ENCODE measurements around the gene AFM. TPM values are rescaled to one million over a fixed set of nuclear protein-coding genes. Genes with fewer than 3 reads are reported as not detected.
"Not testable (repeated sequence)": the region's sequence is repeated elsewhere in the genome, so short reads cannot be mapped to it uniquely, and the experiment has no call there.

Gene AFM
- total RNA-seq, 2 donors from 2014 or later = not detected

DNA sequence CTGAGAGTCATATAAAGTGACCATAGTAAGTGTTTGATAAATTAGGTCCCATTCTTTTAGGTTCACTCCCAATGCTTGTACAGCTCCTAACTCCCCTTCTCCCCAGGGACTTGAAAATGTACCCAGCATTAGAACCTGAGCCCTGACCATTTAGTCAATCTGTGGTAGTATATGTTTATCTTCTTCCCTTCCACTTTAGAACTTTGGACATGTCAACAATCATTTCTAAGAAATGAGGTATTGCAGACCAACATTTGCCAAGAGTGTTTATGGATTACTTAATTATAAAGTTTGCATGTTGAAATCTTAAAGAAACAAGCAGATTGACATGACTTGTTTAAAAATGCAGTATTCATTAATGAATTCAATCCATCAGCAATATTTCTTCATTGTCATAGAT lies 26.0 kb downstream of the AFM start:
- no peaks in the 10 kb centered on the region for H3K27me3 Mint-ChIP-seq
- no peaks in the 10 kb centered on the region for H3K36me3 Mint-ChIP-seq (ENCODE audit: low read depth)
- no peak overlapping the region for H3K27ac Mint-ChIP-seq
- H3K9me3 Mint-ChIP-seq = no peaks in the 10 kb centered on the region
- no peak for ATAC-seq (replicated peaks)
- H3K4me3 Mint-ChIP-seq = no peak overlapping the region
- no peaks in the 10 kb centered on the region for H3K4me1 Mint-ChIP-seq

- no peaks in the 10 kb centered on the region for H3K9me3 Mint-ChIP-seq
- H3K36me3 Mint-ChIP-seq (ENCODE audit: low read depth) = no peaks in the 10 kb centered on the region
- no peak overlapping the region for H3K27ac Mint-ChIP-seq
- H3K27me3 Mint-ChIP-seq = peaks cover 3% of the 10 kb centered on the region
- no peak for ATAC-seq (replicated peaks)
- no peak overlapping the region for H3K4me3 Mint-ChIP-seq
- H3K4me1 Mint-ChIP-seq = no peaks in the 10 kb centered on the region
Measured at GRCh38 chr4:73508651-73509050, 27.1 kb downstream of the AFM start.

- no peaks in the 10 kb centered on the region for H3K36me3 Mint-ChIP-seq (ENCODE audit: low read depth)
- H3K4me3 Mint-ChIP-seq = no peak overlapping the region
- H3K27me3 Mint-ChIP-seq = peaks cover 8% of the 10 kb centered on the region
- peaks cover 4% of the 10 kb centered on the region for H3K9me3 Mint-ChIP-seq
- H3K4me1 Mint-ChIP-seq = no peaks in the 10 kb centered on the region
- no peak overlapping the region for H3K27ac Mint-ChIP-seq
- ATAC-seq (replicated peaks) = no peak
Measured at GRCh38 chr4:73518340-73518739, 36.8 kb downstream of the AFM start.

DNA sequence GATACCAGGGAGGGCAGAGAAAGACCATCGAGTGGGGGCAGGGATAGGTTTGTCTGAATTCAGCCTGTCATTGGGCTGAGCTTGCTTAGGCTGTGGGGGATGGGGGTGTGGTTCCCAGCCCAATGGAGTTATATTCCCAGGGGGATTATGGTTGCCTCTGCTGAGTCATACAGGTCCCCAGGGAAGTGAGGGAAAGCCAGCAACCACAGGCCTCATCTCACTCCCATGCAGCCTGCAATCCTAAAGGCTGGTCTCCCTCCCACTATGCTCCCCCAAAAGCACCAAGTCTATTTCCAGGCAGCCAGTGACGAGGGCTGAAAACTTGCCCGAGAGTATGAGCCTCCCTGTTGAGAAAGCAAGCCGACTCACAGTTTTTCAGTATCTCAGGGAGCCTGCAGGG lies 39.3 kb downstream of the AFM start:
- Mint-ChIP-seq H3K27ac (no peak overlapping the region), H3K9me3 (peaks cover 4% of the 10 kb centered on the region), H3K4me1 (no peaks in the 10 kb centered on the region), H3K4me3 (no peak overlapping the region), H3K27me3 (peaks cover 4% of the 10 kb centered on the region), H3K36me3 (ENCODE audit: low read depth) (no peaks in the 10 kb centered on the region)
- no peak for ATAC-seq (replicated peaks)

GRCh38 chr4:73523126-73523525 lies 41.6 kb downstream of the AFM start:
- Mint-ChIP-seq H3K36me3 (ENCODE audit: low read depth) (no peaks in the 10 kb centered on the region), H3K27me3 (peaks cover 4% of the 10 kb centered on the region), H3K27ac (no peak overlapping the region), H3K9me3 (no peaks in the 10 kb centered on the region), H3K4me3 (no peak overlapping the region), H3K4me1 (no peaks in the 10 kb centered on the region)
- no peak for ATAC-seq (replicated peaks)

GRCh38 chr4:73525611-73526010 lies 44.1 kb downstream of the AFM start:
- Mint-ChIP-seq H3K27me3 (no peaks in the 10 kb centered on the region), H3K4me1 (no peaks in the 10 kb centered on the region), H3K9me3 (no peaks in the 10 kb centered on the region), H3K36me3 (ENCODE audit: low read depth) (no peaks in the 10 kb centered on the region), H3K4me3 (no peak overlapping the region), H3K27ac (no peak overlapping the region)
- ATAC-seq (replicated peaks) = no peak

- no peaks in the 10 kb centered on the region for H3K4me1 Mint-ChIP-seq
- no peaks in the 10 kb centered on the region for H3K36me3 Mint-ChIP-seq (ENCODE audit: low read depth)
- H3K4me3 Mint-ChIP-seq = no peak overlapping the region
- no peak overlapping the region for H3K27ac Mint-ChIP-seq
- H3K9me3 Mint-ChIP-seq = no peaks in the 10 kb centered on the region
- no peak for ATAC-seq (replicated peaks)
- no peaks in the 10 kb centered on the region for H3K27me3 Mint-ChIP-seq
Measured at GRCh38 chr4:73527196-73527595, 45.7 kb downstream of the AFM start.

GRCh38 chr4:73528171-73528570 lies 46.6 kb downstream of the AFM start:
- Mint-ChIP-seq H3K36me3 (ENCODE audit: low read depth) (no peaks in the 10 kb centered on the region), H3K27ac (no peak overlapping the region)

DNA sequence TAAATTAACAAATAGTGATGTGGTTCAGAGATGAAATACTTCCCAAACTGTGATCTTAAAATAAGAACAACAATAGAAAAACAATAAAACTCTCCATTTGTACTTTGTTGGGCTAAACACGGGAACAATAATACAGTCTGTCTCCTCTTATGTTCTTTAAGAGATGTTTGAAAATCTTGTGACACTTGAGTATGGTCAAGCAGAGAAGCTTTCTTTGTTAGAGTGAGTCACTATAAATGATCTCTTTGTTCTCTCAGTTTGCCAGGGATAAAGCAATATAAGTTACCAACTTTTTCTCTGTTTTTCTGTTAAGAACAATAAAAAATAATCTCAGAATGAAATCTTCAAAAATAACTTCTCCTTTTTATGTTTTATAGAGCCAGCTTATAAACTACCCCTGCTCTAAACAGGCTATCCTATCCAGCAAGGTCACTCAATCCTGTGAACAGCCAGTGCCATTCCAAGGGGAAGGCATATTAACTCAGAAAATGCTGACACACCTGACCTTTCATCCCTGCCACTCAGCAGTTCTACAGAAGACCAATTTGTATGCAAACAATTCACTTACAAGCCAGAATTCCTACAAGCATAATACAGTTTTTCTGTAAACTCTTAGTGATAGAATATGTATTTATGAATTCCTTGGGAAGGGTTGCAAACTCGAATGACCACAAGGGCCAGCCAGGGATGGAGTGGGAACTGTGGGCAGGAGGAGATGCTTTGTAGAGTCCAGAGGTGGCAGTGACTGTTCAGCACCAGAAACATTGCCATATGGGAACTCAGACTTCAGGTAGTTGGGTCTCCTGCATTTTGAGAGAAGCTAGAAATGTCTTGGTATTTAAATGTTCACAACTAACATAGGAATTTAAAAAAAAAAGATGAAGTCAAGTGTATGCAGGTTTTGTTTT lies 52.2 kb downstream of the AFM start:
- no peaks in the 10 kb centered on the region for H3K9me3 Mint-ChIP-seq
- H3K27me3 Mint-ChIP-seq = peaks cover 4% of the 10 kb centered on the region
- no peaks in the 10 kb centered on the region for H3K4me1 Mint-ChIP-seq
- H3K27ac Mint-ChIP-seq = no peak overlapping the region
- ATAC-seq (replicated peaks) = no peak
- H3K36me3 Mint-ChIP-seq (ENCODE audit: low read depth) = no peaks in the 10 kb centered on the region
- no peak overlapping the region for H3K4me3 Mint-ChIP-seq

More at GRCh38 chr4:73528171-73528570, 46.6 kb downstream of the AFM start:
- no peak overlapping the region for H3K4me3 Mint-ChIP-seq
- H3K27me3 Mint-ChIP-seq = no peaks in the 10 kb centered on the region
- no peaks in the 10 kb centered on the region for H3K4me1 Mint-ChIP-seq
- H3K9me3 Mint-ChIP-seq = no peaks in the 10 kb centered on the region
- ATAC-seq (replicated peaks) = no peak

GRCh38 chr4:73538162-73538561 lies 56.6 kb downstream of the AFM start:
- Mint-ChIP-seq H3K36me3 (ENCODE audit: low read depth) (no peaks in the 10 kb centered on the region), H3K27ac (no peak overlapping the region), H3K4me1 (no peaks in the 10 kb centered on the region), H3K4me3 (no peak overlapping the region), H3K9me3 (no peaks in the 10 kb centered on the region), H3K27me3 (peaks cover 15% of the 10 kb centered on the region)
- peak; percentile 6 for ATAC-seq (replicated peaks)

GRCh38 chr4:73539386-73539785 lies 57.8 kb downstream of the AFM start:
- H3K4me3 Mint-ChIP-seq = no peak overlapping the region
- no peak for ATAC-seq (replicated peaks)
- no peaks in the 10 kb centered on the region for H3K4me1 Mint-ChIP-seq
- H3K36me3 Mint-ChIP-seq (ENCODE audit: low read depth) = no peaks in the 10 kb centered on the region
- peaks cover 15% of the 10 kb centered on the region for H3K27me3 Mint-ChIP-seq
- H3K27ac Mint-ChIP-seq = no peak overlapping the region
- H3K9me3 Mint-ChIP-seq = no peaks in the 10 kb centered on the region

- Mint-ChIP-seq H3K27ac (no peak overlapping the region), H3K9me3 (no peaks in the 10 kb centered on the region), H3K4me1 (no peaks in the 10 kb centered on the region), H3K4me3 (no peak overlapping the region), H3K36me3 (ENCODE audit: low read depth) (no peaks in the 10 kb centered on the region), H3K27me3 (peaks cover 19% of the 10 kb centered on the region)
- ATAC-seq (replicated peaks) = no peak
Measured at GRCh38 chr4:73540826-73541225, 59.3 kb downstream of the AFM start.

GRCh38 chr4:73541251-73541650 lies 59.7 kb downstream of the AFM start:
- H3K4me1 Mint-ChIP-seq = no peaks in the 10 kb centered on the region
- no peak overlapping the region for H3K27ac Mint-ChIP-seq
- no peak overlapping the region for H3K4me3 Mint-ChIP-seq
- H3K36me3 Mint-ChIP-seq (ENCODE audit: low read depth) = no peaks in the 10 kb centered on the region
- H3K27me3 Mint-ChIP-seq = peaks cover 20% of the 10 kb centered on the region
- no peaks in the 10 kb centered on the region for H3K9me3 Mint-ChIP-seq
- no peak for ATAC-seq (replicated peaks)

DNA sequence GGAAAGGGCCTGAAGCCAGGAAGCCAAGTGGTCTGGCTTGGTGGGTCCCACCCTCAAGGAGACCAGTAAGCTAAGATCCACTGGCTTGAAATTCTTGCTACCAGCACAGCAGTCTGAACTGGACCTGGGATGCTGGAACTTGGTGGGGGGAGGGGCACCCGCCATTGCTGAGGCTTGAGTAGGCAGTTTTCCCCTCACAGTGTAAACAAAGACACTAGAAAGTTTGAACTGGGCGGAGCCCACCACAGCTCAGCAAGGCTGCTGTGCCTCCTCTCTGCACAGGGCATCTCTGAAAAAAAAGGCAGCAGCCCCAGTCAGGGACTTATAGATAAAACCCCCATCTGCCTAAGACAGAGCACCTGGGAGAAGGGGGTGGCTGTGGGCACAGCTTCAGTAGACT lies 63.1 kb downstream of the AFM start:
- Mint-ChIP-seq H3K27ac (no peak overlapping the region), H3K27me3 (peaks cover 15% of the 10 kb centered on the region), H3K4me3 (no peak overlapping the region), H3K36me3 (ENCODE audit: low read depth) (no peaks in the 10 kb centered on the region), H3K9me3 (no peaks in the 10 kb centered on the region), H3K4me1 (no peaks in the 10 kb centered on the region)
- ATAC-seq (replicated peaks) = no peak

DNA sequence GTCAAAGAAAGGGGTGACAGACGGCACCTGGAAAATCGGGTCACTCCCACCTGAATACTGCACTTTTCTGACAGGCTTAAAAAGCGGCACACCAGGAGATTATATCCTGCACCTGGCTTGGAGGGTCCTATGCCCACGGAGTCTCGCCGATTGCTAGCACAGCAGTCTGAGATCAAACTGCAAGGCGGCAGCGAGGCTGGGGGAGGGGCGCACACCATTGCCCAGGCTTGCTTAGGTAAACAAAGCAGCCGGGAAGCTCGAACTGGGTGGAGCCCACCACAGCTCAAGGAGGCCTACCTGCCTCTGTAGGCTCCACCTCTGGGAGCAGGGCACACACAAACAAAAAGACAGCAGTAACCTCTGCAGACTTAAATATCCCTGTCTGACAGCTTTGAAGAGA lies 69.3 kb downstream of the AFM start:
- H3K27me3 Mint-ChIP-seq = not testable (repeated sequence)

More for the DNA sequence above, 69.3 kb downstream of the AFM start:
- H3K9me3 Mint-ChIP-seq; H3K27ac Mint-ChIP-seq; H3K36me3 Mint-ChIP-seq (ENCODE audit: low read depth); H3K4me1 Mint-ChIP-seq; H3K4me3 Mint-ChIP-seq; ATAC-seq (replicated peaks): not testable (repeated sequence)

Measured in activated T-helper 17 cell treated with anti-CD3 and anti-CD28 coated beads, Interleukin-2, amount 50 U/mL, for 72 hours (primary cell).